Caco-2 (cell line): ENCODE data around the gene IFNGR1. TPM values are rescaled to one million over a fixed set of nuclear protein-coding genes. Genes with fewer than 3 reads are reported as not detected.
A peak's percentile ranks its signal among the peaks of the same experiment; 100 is the strongest.

Experiments
- BruUV-seq: library from RNA; stranded (reverse); fragments of 400-500 nt; replicated peaks from 2 replicates; lab custom pipeline; 2021; lab: Mats Ljungman, UMichigan
- CTCF ChIA-PET: fragments of 300-600 bp; sonication (Branson Sonifier 250); formaldehyde crosslinking; loops from one replicate; lab custom pipeline; 2022; ENCODE audit warnings: antibody characterized with exemption; lab: Charles Lee
- POLR2A ChIA-PET: fragments of 300-600 bp; sonication (Branson Sonifier 250); formaldehyde crosslinking; loops from one replicate; lab custom pipeline; 2022; ENCODE audit warnings: antibody characterized with exemption; lab: Charles Lee
- DNase-seq, 2 experiments: peaks; one replicate each; pipeline versions ENCODE4 v3.0.0 to v3.0.0-alpha.2; 2020 to 2022
- H3K27me3 ChIP-seq: replicated peaks from 2 replicates; pipeline ENCODE4 v1.6.0; 2011; ENCODE audit warnings: low read length; ENCODE audit not compliant: control insufficient read depth, insufficient read depth
- H3K36me3 ChIP-seq: 2 replicates; pipeline ENCODE4 v1.5.1; 2011; ENCODE audit warnings: low read length; ENCODE audit not compliant: control insufficient read depth, insufficient read depth
- H3K4me1 ChIP-seq: fragments of 250-450 bp; sonication (Bioruptor Pico); 2 replicates; pipeline ENCODE4 v1.5.1; 2020; ENCODE audit warnings: mild to moderate bottlenecking
- H3K4me3 ChIP-seq: 2 replicates; pipeline ENCODE4 v1.5.1; 2011; ENCODE audit warnings: low read depth, mild to moderate bottlenecking, control low read depth, low read length
- H3K9me3 ChIP-seq: fragments of 250-450 bp; sonication (Bioruptor Pico); 2 replicates; pipeline ENCODE4 v1.5.1; 2020; ENCODE audit warnings: mild to moderate bottlenecking, moderate library complexity
- H3K27ac Mint-ChIP-seq: one replicate; pipeline ENCODE4 v1.8.0; 2022; ENCODE audit warnings: mixed read lengths; ENCODE audit not compliant: unreplicated experiment
- H3K27me3 Mint-ChIP-seq: one replicate; pipeline ENCODE4 v1.8.0; 2022; ENCODE audit warnings: mixed read lengths; ENCODE audit not compliant: insufficient read depth, unreplicated experiment
- H3K36me3 Mint-ChIP-seq: one replicate; pipeline ENCODE4 v1.8.0; 2022; ENCODE audit warnings: mild to moderate bottlenecking, mixed read lengths; ENCODE audit not compliant: insufficient read depth, unreplicated experiment
- H3K4me1 Mint-ChIP-seq: one replicate; pipeline ENCODE4 v1.8.0; 2022; ENCODE audit warnings: low read depth, mixed read lengths; ENCODE audit not compliant: unreplicated experiment
- H3K4me3 Mint-ChIP-seq: one replicate; pipeline ENCODE4 v1.8.0; 2022; ENCODE audit warnings: mild to moderate bottlenecking, moderate library complexity, mixed read lengths; ENCODE audit not compliant: unreplicated experiment
- H3K9me3 Mint-ChIP-seq: one replicate; pipeline ENCODE4 v1.8.0; 2022; ENCODE audit warnings: mixed read lengths; ENCODE audit not compliant: unreplicated experiment
- CTCF ChIP-seq, 2 experiments: fragments of 200-600 bp in 1 of 2; IDR thresholded peaks; 1 replicate in 1 of 2; 2 replicates in 1 of 2; pipeline versions ENCODE4 v1.5.1 to v1.8.0; 2011 to 2022; ENCODE audit warnings: antibody characterized with exemption in 1 of 2, control low read depth in 1 of 2, inconsistent platforms in 1 of 2, low read depth in 1 of 2, low read length in 1 of 2, mild to moderate bottlenecking in 1 of 2, moderate library complexity in 1 of 2; ENCODE audit not compliant: insufficient read depth in 1 of 2, severe bottlenecking in 1 of 2, unreplicated experiment in 1 of 2
- intact Hi-C: fragments of 100-400 bp; cut with micrococcal nuclease; formaldehyde crosslinking; loops from one replicate; pipeline ENCODE4 v1.10.0; 2022; ENCODE audit not compliant: unreplicated experiment
- total RNA-seq: library from RNA; stranded (reverse); gene quantifications from 2 replicates; pipeline ENCODE4 v1.2.3, GENCODE V29; 2022

IFNGR1 gene
- total RNA-seq, 1 experiment from 2014 or later = 58.0 TPM

DNA sequence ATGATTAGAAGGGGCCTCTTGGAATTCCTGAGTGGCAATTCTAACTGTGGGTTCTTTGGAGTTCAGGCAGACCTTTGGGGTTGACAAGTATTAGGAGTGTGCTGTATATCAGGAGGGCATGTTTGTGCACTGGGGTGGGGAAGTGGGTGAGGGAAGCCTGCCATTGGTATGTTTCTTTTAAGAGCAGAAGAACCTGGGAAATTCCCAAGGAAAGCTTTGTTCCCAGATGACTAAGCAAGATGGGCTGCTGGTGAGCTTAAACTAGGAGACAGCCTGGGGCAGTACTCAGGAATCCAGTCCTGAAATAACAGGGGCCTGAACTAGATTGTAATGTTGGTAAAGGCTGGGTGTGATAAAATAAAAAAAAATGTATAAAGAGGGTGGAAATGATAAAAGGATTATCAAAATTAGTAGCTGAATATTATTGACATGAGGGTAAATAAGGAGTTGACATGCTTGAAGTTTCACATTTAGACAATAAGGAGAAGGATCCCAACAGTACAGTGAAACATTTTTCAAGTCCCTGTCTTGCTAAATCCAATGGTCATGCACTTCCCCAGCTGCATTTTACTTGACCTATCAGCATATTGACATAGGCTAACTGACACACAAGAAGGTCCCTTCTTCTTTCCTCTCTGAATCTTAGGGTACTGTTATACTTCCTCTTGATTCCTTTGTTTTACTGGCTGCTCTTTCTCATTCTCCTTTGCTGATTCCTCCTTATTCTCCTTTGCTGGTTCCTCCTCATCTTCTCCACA is 18.4 kb upstream of the IFNGR1 start:
- Mint-ChIP-seq H3K4me3 (peak overlapping the region; percentile 21), H3K9me3 (peaks cover 34% of the 10 kb centered on the region), H3K27me3 (no peaks in the 10 kb centered on the region), H3K36me3 (peaks cover 12% of the 10 kb centered on the region), H3K4me1 (peaks cover 40% of the 10 kb centered on the region), H3K27ac (peak overlapping the region; percentile 66)
- POLR2A ChIA-PET = no interaction called here
- Histone ChIP-seq H3K4me3 (no peak overlapping the region), H3K9me3 (no peaks in the 10 kb centered on the region), H3K4me1 (peaks cover 82% of the 10 kb centered on the region), H3K27me3 (no peaks in the 10 kb centered on the region), H3K36me3 (no peaks in the 10 kb centered on the region)
- intact Hi-C loops = no loop called here
- no peak for TF ChIP-seq CTCF (IDR thresholded peaks at IDR 0.05; ENCODE audit: insufficient read depth in 1 of 2, low read depth in 1 of 2, low read length in 1 of 2, severe bottlenecking in 1 of 2, unreplicated experiment in 1 of 2)
- CTCF ChIA-PET = no interaction called here
- no TSS peak for BruUV-seq
- DNase-seq = peak; percentile 50 to 85

- peaks cover 40% of the 10 kb centered on the region for H3K4me1 Mint-ChIP-seq
- Histone ChIP-seq H3K9me3 (0 out of 2 replicates have a peak, but pooled peaks cover under 1% of the 10 kb centered on the region), H3K4me1 (peaks cover 74% of the 10 kb centered on the region), H3K36me3 (no peaks in the 10 kb centered on the region), H3K4me3 (no peak overlapping the region), H3K27me3 (no peaks in the 10 kb centered on the region)
- H3K27ac Mint-ChIP-seq = peak overlapping the region; percentile 66
- H3K9me3 Mint-ChIP-seq = peaks cover 34% of the 10 kb centered on the region
- intact Hi-C loops = no loop called here
- peak overlapping the region; percentile 29 for H3K4me3 Mint-ChIP-seq
- DNase-seq = no peak
- POLR2A ChIA-PET = no interaction called here
- no peak for TF ChIP-seq CTCF (IDR thresholded peaks at IDR 0.05; ENCODE audit: insufficient read depth in 1 of 2, low read depth in 1 of 2, low read length in 1 of 2, severe bottlenecking in 1 of 2, unreplicated experiment in 1 of 2)
- BruUV-seq = no TSS peak
- CTCF ChIA-PET = no interaction called here
- peaks cover 11% of the 10 kb centered on the region for H3K36me3 Mint-ChIP-seq
- H3K27me3 Mint-ChIP-seq = no peaks in the 10 kb centered on the region
These were observed 17.6 kb upstream of the IFNGR1 start for GRCh38 chr6:137236581-137237355.

- no TSS peak for BruUV-seq
- Mint-ChIP-seq H3K27ac (peak overlapping the region; percentile 66), H3K27me3 (no peaks in the 10 kb centered on the region), H3K4me1 (peaks cover 34% of the 10 kb centered on the region), H3K4me3 (no peak overlapping the region), H3K9me3 (peaks cover 34% of the 10 kb centered on the region), H3K36me3 (peaks cover 5% of the 10 kb centered on the region)
- POLR2A ChIA-PET = no interaction called here
- TF ChIP-seq CTCF (IDR thresholded peaks at IDR 0.05; ENCODE audit: insufficient read depth in 1 of 2, low read depth in 1 of 2, low read length in 1 of 2, severe bottlenecking in 1 of 2, unreplicated experiment in 1 of 2) = no peak
- CTCF ChIA-PET = no interaction called here
- H3K9me3 ChIP-seq = 0 out of 2 replicates have a peak, but pooled peaks cover 2% of the 10 kb centered on the region
- no peak overlapping the region for H3K4me3 ChIP-seq
- peaks cover 66% of the 10 kb centered on the region for H3K4me1 ChIP-seq
- intact Hi-C loops = no loop called here
- H3K36me3 ChIP-seq = no peaks in the 10 kb centered on the region
- no peaks in the 10 kb centered on the region for H3K27me3 ChIP-seq
- DNase-seq = no peak
These were observed 16.5 kb upstream of the IFNGR1 start for GRCh38 chr6:137235686-137236085.
